HEK293 (cell line): ENCODE measurements around the gene ACSBG1.

Source experiments
- CTCF ChIA-PET: fragments of 350-600 bp; formaldehyde crosslinking; extraction: SDS; loops from one replicate; lab custom pipeline; 2021; ENCODE audit warnings: antibody characterized with exemption; lab: Yijun Ruan, JAX
- POLR2A ChIA-PET: fragments of 300-600 bp; formaldehyde crosslinking; extraction: SDS; loops from one replicate; lab custom pipeline; 2020; ENCODE audit warnings: antibody characterized with exemption, inconsistent platforms; lab: Yijun Ruan, JAX
- H3K27ac ChIP-seq: fragments of 200-500 bp; sonication (Bioruptor generic); 2 replicates; pipeline ENCODE4 v1.5.1; 2014; ENCODE audit warnings: low read depth, low read length, control low read depth, inconsistent platforms; ENCODE audit errors: extremely low read depth
- H3K36me3 ChIP-seq, 2 experiments: fragments of 200-500 bp in 1 of 2; sonication (Bioruptor generic) in 1 of 2; 1 replicate in 1 of 2; 2 replicates in 1 of 2; pipeline ENCODE4 v1.5.1; 2014 to 2017; ENCODE audit warnings: inconsistent platforms in 2 of 2, low read length in 2 of 2; ENCODE audit not compliant: control insufficient read depth in 2 of 2, insufficient read depth in 1 of 2
- H3K4me1 ChIP-seq: fragments of 200-500 bp; sonication (Bioruptor generic); 2 replicates; pipeline ENCODE4 v1.5.1; 2014; ENCODE audit warnings: mild to moderate bottlenecking, low read length, inconsistent platforms; ENCODE audit not compliant: control insufficient read depth, insufficient read depth
- H3K4me3 ChIP-seq: 2 replicates; pipeline ENCODE4 v1.5.1; 2011; ENCODE audit warnings: low read depth, mild to moderate bottlenecking, control low read depth, low read length, moderate library complexity
- H3K9me3 ChIP-seq: fragments of 200-500 bp; sonication (Bioruptor generic); 2 replicates; pipeline ENCODE4 v1.5.1; 2014; ENCODE audit warnings: low read depth, low read length, inconsistent platforms; ENCODE audit not compliant: control insufficient read depth, insufficient read depth
- FEZF1 ChIP-seq: fragments of 450-650 bp; formaldehyde crosslinking; IDR thresholded peaks from 2 replicates; pipeline ENCODE4 v1.5.1; 2016; ENCODE audit warnings: missing biosample characterization, missing genetic modification characterization
- GLI2 ChIP-seq: fragments of 450-650 bp; formaldehyde crosslinking; IDR thresholded peaks from 2 replicates; pipeline ENCODE4; 2017; ENCODE audit warnings: missing biosample characterization, missing genetic modification characterization, low read depth, borderline replicate concordance
- GLIS1 ChIP-seq: fragments of 450-650 bp; formaldehyde crosslinking; IDR thresholded peaks from 2 replicates; pipeline ENCODE4 v1.5.1; 2016; ENCODE audit warnings: missing biosample characterization, missing genetic modification characterization
- MEIS1 ChIP-seq: sonication (generic); formaldehyde crosslinking; IDR thresholded peaks from 2 replicates; pipeline ENCODE4 v1.8.1; 2022; ENCODE audit warnings: missing genetic modification reagents, mild to moderate bottlenecking, borderline replicate concordance
- OVOL3 ChIP-seq: fragments of 450-650 bp; formaldehyde crosslinking; IDR thresholded peaks from 2 replicates; pipeline ENCODE4 v1.5.1; 2016; ENCODE audit warnings: missing biosample characterization, missing genetic modification characterization
- ZBTB1 ChIP-seq: fragments of 450-650 bp; formaldehyde crosslinking; IDR thresholded peaks from 2 replicates; pipeline ENCODE4 v1.5.1; 2016; ENCODE audit warnings: missing biosample characterization, missing genetic modification characterization
- ZBTB21 ChIP-seq: fragments of 450-650 bp; formaldehyde crosslinking; IDR thresholded peaks from 2 replicates; pipeline ENCODE4 v1.5.1; 2017; ENCODE audit warnings: missing biosample characterization, missing genetic modification characterization
- ZIC2 ChIP-seq: fragments of 450-650 bp; formaldehyde crosslinking; IDR thresholded peaks from 2 replicates; pipeline ENCODE4 v1.5.1; 2016; ENCODE audit warnings: missing biosample characterization, missing genetic modification characterization
- ZNF169 ChIP-seq: fragments of 450-650 bp; formaldehyde crosslinking; IDR thresholded peaks from 2 replicates; pipeline ENCODE4 v1.5.1; 2016; ENCODE audit warnings: missing biosample characterization, missing genetic modification characterization
- ZNF175 ChIP-seq: fragments of 450-650 bp; formaldehyde crosslinking; IDR thresholded peaks from 2 replicates; pipeline ENCODE4 v1.5.1; 2016; ENCODE audit warnings: missing biosample characterization, missing genetic modification characterization
- ZNF184 ChIP-seq: fragments of 450-650 bp; IDR thresholded peaks from 2 replicates; pipeline ENCODE4 v1.5.1; 2018; ENCODE audit warnings: missing biosample characterization, mild to moderate bottlenecking, missing genetic modification characterization
- ZNF37A ChIP-seq: fragments of 450-650 bp; IDR thresholded peaks from 2 replicates; pipeline ENCODE4 v1.5.1; 2018; ENCODE audit warnings: missing biosample characterization, missing genetic modification characterization
- ZNF394 ChIP-seq: fragments of 450-650 bp; formaldehyde crosslinking; IDR thresholded peaks from 2 replicates; pipeline ENCODE4 v1.5.1; 2016; ENCODE audit warnings: missing biosample characterization, missing genetic modification characterization, mild to moderate bottlenecking, moderate library complexity, borderline replicate concordance
- ZNF521 ChIP-seq: fragments of 450-650 bp; formaldehyde crosslinking; IDR thresholded peaks from 2 replicates; pipeline ENCODE4 v1.5.1; 2017; ENCODE audit warnings: missing biosample characterization, mild to moderate bottlenecking, missing genetic modification characterization
- ZNF530 ChIP-seq: fragments of 450-650 bp; formaldehyde crosslinking; IDR thresholded peaks from 2 replicates; pipeline ENCODE4 v1.5.1; 2016; ENCODE audit warnings: low read depth, missing biosample characterization, missing genetic modification characterization
- ZNF548 ChIP-seq: fragments of 450-650 bp; formaldehyde crosslinking; IDR thresholded peaks from 2 replicates; pipeline ENCODE4 v1.5.1; 2016; ENCODE audit warnings: missing biosample characterization, missing genetic modification characterization
- ZNF624 ChIP-seq: fragments of 450-650 bp; formaldehyde crosslinking; IDR thresholded peaks from 2 replicates; pipeline ENCODE4 v1.5.1; 2017; ENCODE audit warnings: missing biosample characterization, missing genetic modification characterization
- ZNF707 ChIP-seq: fragments of 450-650 bp; formaldehyde crosslinking; IDR thresholded peaks from 2 replicates; pipeline ENCODE4 v1.5.1; 2016; ENCODE audit warnings: missing biosample characterization, missing genetic modification characterization
- ZNF768 ChIP-seq: fragments of 450-650 bp; formaldehyde crosslinking; IDR thresholded peaks from 2 replicates; pipeline ENCODE4 v1.5.1; 2018; ENCODE audit warnings: missing biosample characterization, mild to moderate bottlenecking, missing genetic modification characterization
- ZNF777 ChIP-seq: fragments of 450-650 bp; formaldehyde crosslinking; IDR thresholded peaks from 2 replicates; pipeline ENCODE4 v1.5.1; 2017; ENCODE audit warnings: missing biosample characterization, missing genetic modification characterization, borderline replicate concordance
- TF ChIP-seq, protein P1 (sequence below): fragments of 450-650 bp; formaldehyde crosslinking; IDR thresholded peaks from 2 replicates; pipeline ENCODE4 v1.5.1; 2016; ENCODE audit warnings: missing biosample characterization, missing genetic modification characterization
- TF ChIP-seq, protein P2 (sequence below): fragments of 450-650 bp; formaldehyde crosslinking; IDR thresholded peaks from 2 replicates; pipeline ENCODE4 v1.5.1; 2016; ENCODE audit warnings: missing biosample characterization, missing genetic modification characterization
- TF ChIP-seq, protein P3 (sequence below): fragments of 450-650 bp; formaldehyde crosslinking; IDR thresholded peaks from 2 replicates; pipeline ENCODE4 v1.5.1; 2017; ENCODE audit warnings: missing biosample characterization, missing genetic modification characterization

The ACSBG1 gene

DNA sequence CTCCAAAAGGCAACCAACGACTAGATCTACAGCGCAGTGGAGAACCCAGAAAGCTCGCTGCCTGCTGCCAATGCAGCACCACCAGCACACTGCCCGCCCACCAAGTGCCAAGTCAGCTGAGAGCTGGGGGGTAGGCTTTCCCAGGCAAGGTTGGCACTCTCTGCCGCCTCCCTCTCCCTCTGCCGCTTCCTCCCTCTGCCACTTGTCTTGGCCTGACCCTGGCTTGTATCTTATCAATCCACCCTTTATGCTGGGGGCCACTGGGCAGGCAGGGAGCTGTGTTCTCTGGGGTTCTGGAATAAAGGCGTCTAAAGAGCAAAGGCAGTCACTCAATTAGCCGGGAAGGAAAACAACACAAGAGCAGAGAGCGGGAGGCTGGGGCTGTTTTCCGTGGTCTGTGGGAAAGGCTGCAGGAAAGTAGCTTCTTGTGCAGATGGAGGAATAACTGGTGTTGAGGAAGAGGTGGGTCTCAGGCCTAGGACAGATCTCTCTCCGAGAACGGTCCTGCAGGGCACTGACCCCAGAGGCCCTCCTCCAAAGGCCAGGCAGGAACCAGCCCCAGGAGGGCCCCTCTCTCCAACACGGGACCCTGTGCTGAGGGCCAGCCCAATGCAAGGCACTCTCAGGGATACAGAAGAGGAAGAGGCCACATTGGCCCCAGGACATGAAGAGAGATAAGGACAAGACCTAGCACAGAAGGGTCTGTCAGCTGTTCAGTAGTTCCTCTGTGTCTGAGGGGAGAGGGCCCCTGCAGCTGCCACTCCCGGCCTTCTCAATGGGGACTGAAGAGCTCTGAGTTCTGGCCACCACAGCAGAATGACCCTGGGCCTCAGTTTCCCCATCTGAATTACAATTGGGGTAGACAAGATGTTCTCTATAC is 30.8 kb downstream of the ACSBG1 start (continued):
- TF ChIP-seq ZNF548 (tag by site-specific recombination) (no peak), ZNF521 (tag by site-specific recombination) (no peak)

DNA sequence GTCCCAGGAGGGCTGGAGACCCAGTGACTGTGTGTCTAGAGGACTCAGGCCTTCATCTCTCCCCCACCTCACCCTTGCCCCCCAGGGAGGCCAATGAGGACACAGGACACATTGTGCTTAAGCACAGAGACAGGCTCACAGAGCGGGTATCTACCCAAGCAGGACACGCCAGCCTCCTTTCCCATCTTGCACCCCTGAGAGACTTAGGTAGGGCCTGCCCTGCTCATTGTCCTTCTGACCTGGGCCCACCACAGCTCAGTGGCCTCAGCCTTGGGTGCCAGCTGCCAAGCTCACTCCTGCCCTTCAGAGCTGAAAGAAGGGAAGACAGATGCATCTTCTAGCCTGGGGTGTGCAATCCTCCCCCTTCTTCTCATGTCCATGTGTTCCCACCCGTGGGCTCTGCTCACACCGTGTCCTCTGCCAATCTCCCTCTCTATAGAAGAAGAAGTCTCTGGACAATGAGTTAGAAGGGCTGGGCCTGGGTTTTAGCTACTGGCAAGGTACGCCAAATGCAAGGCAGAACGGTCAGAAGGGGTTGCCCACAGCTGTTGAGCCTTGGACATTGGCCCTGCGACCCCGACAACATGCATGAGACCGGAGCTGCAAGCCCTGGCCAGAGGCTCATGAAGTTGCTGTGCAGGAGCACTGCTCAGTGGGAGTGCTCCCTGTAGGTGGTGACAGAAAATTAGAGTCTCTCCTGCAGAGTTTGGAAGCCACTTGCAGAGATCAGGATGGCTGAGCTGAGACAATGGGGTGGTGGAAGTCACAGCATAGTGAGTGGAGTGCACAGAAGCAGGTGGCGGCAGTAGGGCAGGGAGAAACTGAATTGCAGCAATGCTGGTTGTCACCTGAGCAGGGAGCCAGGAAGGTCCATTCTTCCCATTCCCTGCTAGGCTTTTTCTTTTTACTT is 32.8 kb downstream of the ACSBG1 start:
- ChIA-PET POLR2A (interaction anchor here (0.8 kb wide), 1 partner anchor 98 kb away, joined by 3 read pairs; the partner anchor contains the start of gene SKIC8), CTCF (interaction anchor here (0.6 to 3.2 kb wide), 4 partner anchors 33 to 214 kb away, joined by 3 to 11 read pairs (median 7); no protein-coding TSS in a partner anchor)
- H3K4me1 ChIP-seq: no peaks in the 10 kb centered on the region
- TF ChIP-seq MEIS1 (CRISPR knock-in tag): no peak
- TF ChIP-seq ZNF624: no peak
- TF ChIP-seq ZIC2 (tag by site-specific recombination): peak; percentile 93
- no peak for TF ChIP-seq ZNF777 (tag by site-specific recombination)
- peak; percentile 96 for TF ChIP-seq GLIS1
- TF ChIP-seq, all 188 proteins: peak for 2
- H3K27ac ChIP-seq: no peak overlapping the region
- H3K36me3 ChIP-seq: no peaks in the 10 kb centered on the region
- no peaks in the 10 kb centered on the region for H3K9me3 ChIP-seq
- H3K4me3 ChIP-seq: no peak overlapping the region

DNA sequence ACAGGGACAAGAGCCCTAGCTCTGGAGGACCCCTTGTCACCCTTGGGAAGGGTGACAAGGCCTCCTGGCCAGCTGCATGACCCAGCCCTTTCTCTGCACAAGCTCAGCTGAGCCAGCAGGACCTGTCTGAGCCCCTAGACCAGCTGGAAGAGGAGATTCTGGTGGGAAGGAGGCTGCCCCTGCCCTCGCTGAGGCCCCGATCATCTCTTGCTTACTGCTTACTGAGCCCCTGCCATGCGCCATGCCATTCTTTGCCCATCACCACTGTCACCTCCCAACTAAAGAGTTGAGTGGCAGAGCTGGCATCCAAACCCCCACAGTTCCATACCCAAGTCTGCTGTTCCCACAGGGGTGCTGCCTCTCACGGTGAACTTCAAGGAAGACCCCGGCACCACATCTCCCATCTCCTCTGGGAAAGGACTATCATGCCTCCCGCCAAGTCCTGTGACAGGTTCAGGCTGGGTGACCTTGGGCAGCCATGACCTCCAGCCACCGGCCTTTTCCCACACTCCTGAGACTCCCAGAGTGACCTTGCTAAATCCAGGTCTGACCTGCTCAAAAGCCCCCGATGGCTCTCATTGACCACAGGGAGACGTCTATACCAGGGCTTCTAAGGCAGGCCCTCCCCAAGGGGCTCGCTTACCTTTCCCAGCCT is 34.0 kb downstream of the ACSBG1 start:
- Histone ChIP-seq H3K9me3 (no peaks in the 10 kb centered on the region), H3K4me1 (no peaks in the 10 kb centered on the region), H3K27ac (no peak overlapping the region), H3K4me3 (no peak overlapping the region), H3K36me3 (no peaks in the 10 kb centered on the region)
- POLR2A ChIA-PET: no interaction called here
- TF ChIP-seq ZNF394 (tag by site-specific recombination) (no peak), ZNF707 (no peak), ZBTB1 (no peak), ZNF184 (no peak), ZNF175 (tag by site-specific recombination) (no peak), ZNF37A (tag by site-specific recombination) (no peak), ZNF768 (tag by site-specific recombination) (no peak), ZNF530 (no peak), GLI2 (tag by site-specific recombination) (no peak), OVOL3 (tag by site-specific recombination) (no peak), ZNF169 (tag by site-specific recombination) (no peak), ZNF521 (tag by site-specific recombination) (no peak), FEZF1 (tag by site-specific recombination) (no peak), ZBTB21 (tag by site-specific recombination) (no peak)
- TF ChIP-seq, protein P1, sequence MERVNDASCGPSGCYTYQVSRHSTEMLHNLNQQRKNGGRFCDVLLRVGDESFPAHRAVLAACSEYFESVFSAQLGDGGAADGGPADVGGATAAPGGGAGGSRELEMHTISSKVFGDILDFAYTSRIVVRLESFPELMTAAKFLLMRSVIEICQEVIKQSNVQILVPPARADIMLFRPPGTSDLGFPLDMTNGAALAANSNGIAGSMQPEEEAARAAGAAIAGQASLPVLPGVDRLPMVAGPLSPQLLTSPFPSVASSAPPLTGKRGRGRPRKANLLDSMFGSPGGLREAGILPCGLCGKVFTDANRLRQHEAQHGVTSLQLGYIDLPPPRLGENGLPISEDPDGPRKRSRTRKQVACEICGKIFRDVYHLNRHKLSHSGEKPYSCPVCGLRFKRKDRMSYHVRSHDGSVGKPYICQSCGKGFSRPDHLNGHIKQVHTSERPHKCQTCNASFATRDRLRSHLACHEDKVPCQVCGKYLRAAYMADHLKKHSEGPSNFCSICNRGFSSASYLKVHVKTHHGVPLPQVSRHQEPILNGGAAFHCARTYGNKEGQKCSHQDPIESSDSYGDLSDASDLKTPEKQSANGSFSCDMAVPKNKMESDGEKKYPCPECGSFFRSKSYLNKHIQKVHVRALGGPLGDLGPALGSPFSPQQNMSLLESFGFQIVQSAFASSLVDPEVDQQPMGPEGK (tag by site-specific recombination): no peak
- TF ChIP-seq, protein P2, sequence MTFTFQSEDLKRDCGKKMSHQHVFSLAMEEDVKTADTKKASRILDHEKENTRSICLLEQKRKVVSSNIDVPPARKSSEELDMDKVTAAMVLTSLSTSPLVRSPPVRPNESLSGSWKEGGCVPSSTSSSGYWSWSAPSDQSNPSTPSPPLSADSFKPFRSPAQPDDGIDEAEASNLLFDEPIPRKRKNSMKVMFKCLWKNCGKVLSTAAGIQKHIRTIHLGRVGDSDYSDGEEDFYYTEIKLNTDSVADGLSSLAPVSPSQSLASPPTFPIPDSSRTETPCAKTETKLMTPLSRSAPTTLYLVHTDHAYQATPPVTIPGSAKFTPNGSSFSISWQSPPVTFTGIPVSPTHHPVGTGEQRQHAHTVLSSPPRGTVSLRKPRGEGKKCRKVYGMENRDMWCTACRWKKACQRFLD (tag by site-specific recombination): no peak
- TF ChIP-seq, protein P3, sequence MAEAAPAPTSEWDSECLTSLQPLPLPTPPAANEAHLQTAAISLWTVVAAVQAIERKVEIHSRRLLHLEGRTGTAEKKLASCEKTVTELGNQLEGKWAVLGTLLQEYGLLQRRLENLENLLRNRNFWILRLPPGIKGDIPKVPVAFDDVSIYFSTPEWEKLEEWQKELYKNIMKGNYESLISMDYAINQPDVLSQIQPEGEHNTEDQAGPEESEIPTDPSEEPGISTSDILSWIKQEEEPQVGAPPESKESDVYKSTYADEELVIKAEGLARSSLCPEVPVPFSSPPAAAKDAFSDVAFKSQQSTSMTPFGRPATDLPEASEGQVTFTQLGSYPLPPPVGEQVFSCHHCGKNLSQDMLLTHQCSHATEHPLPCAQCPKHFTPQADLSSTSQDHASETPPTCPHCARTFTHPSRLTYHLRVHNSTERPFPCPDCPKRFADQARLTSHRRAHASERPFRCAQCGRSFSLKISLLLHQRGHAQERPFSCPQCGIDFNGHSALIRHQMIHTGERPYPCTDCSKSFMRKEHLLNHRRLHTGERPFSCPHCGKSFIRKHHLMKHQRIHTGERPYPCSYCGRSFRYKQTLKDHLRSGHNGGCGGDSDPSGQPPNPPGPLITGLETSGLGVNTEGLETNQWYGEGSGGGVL (tag by site-specific recombination): no peak
- CTCF ChIA-PET: interaction anchor here (0.7 to 3.2 kb wide), 3 partner anchors 40 to 88 kb away, joined by 4 to 11 read pairs (median 5); no protein-coding TSS in a partner anchor
